GM15510 (cell line): Measurements from ENCODE around the gene HSPA1A.

ENCODE experiments used
- POLR2A ChIP-seq: IDR thresholded peaks from 3 replicates; pipeline ENCODE4 v1.6.1; 2011; ENCODE audit warnings: borderline replicate concordance; ENCODE audit not compliant: insufficient read length; ENCODE audit errors: extremely low read depth

HSPA1A gene

DNA sequence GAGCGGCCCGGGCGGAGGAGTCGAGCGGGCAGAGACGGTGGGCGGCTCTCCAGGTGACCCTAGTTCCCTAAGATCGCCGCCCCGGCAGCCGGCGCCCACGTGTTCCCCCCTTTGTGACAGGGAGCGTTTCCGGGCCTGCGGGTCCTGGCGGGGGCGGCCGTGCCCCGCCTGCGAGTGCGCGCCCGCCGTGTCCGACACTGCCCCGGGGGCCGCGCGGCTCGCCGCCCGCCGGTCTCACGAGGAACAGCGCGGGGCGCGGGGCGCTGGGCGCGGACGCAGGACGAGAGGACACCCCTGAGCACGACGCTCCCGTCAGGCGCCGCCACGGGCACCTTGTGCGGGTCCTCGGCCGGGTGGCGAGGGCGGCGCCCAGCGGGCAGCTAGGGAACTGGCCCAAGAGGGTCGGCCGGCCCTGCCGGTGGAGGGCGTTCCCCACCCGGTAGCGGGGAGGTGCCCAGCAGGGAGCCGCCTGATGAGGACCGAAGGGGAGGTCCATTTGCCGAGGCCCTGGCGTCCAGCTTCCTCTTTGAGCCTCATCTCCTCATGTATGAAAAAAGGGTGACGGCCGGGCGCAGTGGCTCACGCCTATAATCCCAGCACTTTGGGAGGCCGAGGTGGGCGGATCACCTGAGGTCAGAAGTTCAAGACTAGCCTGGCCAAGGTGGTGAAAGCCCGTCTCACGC is 19.6 kb upstream of the HSPA1A start, which contains the start of gene VARS1:
Gene VARS1, minus strand, starts transcription at position 137 of the 683 bp plus-strand sequence. CDS start 535 bp downstream, outside the sequence.
- TF ChIP-seq POLR2A, result peak; percentile 64

DNA sequence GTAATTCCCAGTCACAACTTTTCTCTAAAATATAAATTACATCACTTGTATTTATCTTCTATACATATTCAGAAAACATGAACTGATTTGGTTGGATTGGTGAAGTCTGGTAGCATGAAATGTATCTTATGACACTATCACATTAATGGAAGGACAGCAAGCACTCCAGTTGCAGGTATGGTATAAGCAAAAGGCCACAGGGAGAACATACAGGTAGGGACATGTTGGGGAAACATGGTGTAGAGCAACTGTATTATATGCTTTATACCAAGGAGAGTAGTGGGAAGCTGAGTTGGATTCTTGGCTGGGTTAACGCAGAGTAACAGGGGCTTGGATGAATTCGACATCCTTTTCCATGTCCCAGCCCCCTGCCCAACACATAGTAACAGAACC is 18.4 kb upstream of the HSPA1A start:
- no peak for TF ChIP-seq POLR2A

DNA sequence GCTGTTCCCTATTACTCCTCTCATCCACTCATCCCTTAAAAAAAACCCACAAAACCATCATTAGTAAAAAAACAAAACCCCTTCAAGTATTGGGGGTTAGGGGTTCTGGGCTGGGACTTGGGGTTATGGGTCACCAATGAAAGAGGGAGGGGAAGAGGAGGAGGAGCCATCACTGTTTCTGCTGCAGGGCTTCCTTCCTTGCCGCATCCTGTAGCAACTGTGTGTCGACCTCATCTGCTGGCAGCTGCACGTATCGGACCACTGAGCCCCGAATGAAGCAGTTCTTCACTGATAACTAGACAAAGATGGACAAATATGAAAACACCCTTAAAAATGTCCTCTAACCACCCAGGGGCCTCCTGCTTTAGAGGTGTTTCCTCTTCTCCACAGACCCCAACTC is 17.8 kb upstream of the HSPA1A start:
- no peak for TF ChIP-seq POLR2A

DNA sequence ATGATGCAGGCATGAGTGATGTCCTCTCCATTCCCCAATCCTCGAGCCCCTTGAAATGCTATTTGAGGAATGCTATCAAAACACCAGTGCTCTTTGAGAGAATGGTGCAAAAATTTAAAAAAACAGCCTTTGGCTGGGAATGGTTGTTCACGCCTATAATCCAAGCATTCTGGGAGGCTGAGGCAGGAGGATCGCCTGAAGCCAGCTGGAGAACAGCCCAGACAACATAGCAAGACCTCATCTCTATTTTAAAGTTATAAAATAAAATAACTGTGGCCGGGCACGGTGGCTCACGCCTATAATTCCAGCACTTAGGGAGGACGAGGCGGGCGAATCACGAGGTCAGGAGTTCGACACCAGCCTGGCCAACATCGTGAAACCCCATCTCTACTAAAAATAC is 15.6 kb upstream of the HSPA1A start:
- no peak for TF ChIP-seq POLR2A

DNA sequence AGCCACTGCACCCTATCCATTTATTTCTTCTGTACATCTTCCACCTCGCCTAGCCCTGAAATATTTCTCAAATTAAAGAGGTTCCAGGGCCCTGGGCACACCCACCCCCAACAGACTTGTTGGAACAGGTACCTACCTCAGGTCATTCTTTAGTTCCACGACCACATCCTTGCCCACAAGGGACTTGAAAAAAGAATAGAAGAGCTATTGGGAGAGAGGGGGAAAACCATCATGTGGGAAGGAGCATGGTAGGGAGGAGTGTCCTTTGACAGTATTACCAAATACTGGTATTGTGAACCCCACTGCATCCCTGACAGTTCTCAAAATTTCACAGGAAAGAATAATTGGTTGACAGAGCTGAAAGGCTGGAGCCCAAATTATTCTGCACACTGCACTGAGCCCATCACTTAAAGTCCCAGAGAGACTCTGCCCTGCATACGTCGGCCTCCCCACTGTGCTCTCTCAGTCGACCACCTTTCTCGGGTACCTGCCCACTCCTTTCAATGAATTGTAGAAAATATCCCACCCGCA is 9.3 kb upstream of the HSPA1A start:
- no peak for TF ChIP-seq POLR2A

DNA sequence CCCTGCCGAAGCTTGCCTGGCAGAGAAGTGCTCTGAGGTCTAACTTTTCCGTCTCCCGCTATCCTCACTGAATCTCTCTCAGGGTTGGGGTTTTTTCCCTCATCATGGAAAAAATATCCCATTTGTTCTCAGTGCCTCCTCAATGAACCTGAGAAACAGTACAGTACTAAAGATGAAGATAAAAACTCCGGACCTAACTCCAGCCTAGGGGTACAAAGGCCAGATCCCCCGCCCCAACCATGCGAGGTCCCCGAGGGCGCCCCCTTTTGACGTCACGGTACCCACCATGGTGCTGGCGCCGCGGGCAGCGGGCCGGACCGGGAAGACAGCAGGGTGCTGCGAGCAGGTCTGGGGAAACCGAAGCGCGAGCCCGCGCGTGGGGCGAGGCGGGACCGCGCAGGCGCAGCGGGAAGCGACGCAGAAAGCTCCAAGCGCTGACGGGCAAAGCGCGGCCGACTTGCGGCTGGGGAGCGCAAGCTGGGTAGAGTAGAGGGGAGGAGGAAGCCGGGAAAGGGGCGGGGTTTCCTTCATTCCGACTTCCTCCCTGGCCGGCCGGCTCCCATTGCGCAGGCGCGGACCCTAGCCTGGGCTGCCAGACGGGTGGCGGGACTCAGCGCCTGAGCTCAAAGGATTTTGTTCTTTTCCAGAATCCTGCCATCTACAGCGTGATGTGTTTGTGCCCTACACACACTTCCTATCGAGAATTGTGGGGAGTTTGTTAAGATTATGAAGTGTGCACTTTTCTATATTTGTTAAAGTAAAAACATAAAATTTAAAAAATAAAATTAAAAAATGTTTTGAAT is 8.7 kb upstream of the HSPA1A start, which contains the start of gene LSM2:
Gene LSM2, minus strand, starts transcription at position 497 of the 803 bp plus-strand sequence. Its CDS starts 209 bp downstream, at position 288.
- peak; percentile 93 for TF ChIP-seq POLR2A

DNA sequence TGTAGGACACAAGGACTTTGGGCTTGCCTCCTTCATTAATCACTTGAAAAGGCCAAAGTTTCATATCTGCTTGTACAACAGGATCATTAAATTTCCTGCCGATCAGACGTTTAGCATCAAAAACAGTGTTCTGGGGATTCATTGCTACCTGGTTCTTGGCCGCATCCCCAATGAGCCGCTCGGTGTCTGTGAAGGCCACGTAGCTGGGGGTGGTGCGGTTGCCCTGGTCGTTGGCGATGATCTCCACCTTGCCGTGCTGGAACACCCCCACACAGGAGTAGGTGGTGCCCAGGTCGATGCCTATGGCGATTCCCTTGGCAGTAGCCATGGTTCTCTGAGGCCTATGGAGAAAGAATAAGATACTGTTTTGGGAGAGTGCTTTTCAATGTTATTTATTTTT is 3.7 kb upstream of the HSPA1A start:
- TF ChIP-seq POLR2A, result no peak

DNA sequence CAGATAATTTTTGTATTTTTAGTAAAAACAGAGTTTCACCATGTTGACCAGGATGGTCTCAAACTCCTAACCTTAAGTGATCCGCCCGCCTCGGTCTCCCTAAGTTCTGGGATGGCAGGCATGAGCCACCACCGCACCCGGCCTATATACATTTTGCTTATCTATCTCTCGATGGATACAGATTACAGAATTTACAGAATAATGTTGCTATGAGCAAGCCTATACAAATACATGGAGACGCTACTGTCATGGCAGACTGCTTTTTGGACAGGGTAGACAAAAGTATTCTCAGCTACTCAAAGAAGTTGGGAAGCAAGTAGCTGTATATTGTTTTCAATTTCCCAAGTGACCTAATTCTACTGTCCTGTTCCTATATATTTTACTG is 1.9 kb upstream of the HSPA1A start:
- no peak for TF ChIP-seq POLR2A

DNA sequence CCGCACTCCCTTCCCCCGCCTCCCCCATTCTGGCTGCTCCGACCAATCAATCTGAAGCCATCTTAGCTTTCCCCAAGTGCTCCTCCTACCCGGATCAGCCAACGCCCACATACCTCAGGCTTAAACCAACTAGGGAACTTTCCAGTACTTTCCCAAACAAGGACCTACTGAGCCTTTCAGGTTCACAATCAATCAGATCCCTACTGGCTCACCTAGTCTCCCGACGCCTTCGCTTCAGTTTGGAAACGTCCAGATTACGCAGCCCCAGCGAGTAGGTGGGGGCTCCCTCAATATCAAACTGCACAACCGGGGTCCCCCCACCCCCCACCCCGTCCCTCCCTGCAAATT is 692 bp upstream of the HSPA1A start:
- TF ChIP-seq POLR2A, result peak; percentile 11

DNA sequence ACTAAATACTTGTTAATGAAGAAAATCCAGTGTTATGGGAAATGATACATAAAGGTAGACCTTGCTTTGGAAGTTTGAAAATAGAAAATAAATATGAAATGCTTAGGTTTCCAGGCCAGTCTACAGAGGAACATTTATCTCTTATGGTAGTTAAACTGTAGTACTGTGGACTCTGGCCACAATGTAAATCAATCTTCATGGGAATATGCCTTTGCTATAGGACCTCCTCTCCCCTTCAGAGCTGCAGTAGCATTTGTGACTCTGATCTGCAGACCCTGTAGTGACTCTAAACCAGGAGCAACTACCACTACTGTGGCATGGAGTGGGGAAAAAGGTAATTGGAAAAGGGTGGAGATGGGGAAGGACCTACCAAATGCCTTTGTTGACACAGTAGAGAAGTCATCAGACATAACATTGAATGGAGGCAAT is 4.5 kb downstream of the HSPA1A start:
- no peak for TF ChIP-seq POLR2A

DNA sequence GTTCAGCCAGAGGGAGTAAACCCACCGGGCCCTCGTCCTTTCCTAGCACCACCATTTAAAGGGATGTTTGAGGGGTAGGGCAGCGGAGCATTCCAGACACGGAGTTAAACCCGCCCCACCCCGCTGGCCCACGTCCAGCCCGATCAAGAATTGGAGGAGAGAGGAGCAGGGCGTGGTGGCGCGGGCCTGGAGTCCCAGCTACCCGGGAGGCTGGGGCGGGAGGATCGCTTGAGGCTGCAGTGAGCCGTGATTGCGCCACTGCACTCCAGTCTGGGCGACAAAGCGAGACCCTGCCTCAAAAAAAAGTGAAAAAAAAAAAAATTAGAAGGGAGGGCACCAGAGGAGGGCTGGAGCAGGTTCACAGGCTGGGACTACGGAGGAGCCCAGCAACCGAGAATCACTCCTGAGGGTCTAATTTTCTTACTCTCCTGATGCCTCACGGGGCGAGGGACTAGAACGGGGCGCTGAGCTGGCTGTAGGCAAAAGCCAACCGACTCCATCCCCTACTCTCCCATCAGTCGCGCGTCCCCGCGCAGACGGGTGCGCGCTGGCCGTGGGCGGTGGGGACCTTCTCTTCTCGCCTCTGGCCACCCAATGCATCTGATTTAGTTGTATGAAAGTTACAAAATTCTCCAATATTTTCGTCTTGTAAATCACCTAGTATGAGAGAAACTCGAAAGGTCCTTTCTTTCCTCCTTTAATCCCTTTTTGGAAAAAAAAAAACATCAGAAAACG is 6.1 kb downstream of the HSPA1A start:
- peak; percentile 77 for TF ChIP-seq POLR2A

DNA sequence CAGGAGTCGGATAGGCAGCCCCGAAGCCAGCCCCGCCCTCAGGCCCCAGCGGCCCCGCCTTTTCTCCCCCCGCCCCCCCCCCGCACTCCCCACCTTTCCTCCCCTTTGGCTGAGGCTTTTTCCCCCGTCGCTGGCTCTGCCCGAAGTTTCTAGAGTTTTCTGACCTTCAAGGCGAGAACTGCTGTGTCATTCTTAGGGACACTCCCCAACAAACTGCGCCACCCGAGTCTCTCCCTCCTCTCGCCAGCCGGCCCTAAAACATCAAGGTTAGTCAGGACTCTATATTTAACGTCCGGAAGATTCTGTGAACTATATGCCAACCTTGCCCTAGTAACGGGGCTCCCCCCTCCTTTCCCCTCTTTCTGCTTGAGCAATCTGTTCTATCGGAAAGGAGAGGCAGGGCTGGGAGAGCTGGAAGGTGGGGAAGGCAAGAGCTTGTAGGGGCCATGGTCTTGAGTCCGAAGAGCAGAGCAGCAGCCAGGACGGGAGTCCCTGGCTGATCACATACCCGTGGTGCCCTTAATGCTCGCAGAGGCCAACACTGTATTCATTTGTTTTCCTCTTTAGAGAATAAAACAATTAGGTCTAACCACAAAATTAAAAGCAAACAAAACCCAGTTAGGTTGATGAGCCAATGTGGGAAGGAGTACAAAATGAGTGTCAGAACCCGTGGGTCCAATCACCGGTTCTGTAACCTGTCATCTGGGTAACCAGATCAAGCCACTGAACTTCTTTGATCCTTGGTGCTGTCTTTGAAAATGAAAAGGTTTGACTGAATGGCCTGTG is 6.9 kb downstream of the HSPA1A start:
- no peak for TF ChIP-seq POLR2A

DNA sequence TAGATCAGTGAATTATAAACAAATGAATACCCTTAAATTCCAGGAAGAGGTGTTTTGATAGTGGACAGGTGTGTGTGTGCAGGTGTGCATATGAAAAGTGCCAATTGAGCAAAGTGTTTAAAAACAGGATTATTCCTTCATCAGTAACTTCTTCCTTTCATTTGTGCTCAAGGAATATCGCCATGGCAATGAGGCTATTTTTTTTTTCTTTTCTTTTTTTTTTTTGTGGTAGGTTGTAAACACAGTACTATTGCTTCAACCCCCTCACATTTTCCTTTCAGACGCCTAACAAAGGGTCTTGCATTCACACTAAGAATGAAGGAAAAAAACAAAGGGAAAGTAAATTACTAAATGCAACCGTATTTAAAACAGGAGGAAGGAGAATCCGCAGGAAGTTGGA is 10.2 kb downstream of the HSPA1A start:
- no peak for TF ChIP-seq POLR2A

DNA sequence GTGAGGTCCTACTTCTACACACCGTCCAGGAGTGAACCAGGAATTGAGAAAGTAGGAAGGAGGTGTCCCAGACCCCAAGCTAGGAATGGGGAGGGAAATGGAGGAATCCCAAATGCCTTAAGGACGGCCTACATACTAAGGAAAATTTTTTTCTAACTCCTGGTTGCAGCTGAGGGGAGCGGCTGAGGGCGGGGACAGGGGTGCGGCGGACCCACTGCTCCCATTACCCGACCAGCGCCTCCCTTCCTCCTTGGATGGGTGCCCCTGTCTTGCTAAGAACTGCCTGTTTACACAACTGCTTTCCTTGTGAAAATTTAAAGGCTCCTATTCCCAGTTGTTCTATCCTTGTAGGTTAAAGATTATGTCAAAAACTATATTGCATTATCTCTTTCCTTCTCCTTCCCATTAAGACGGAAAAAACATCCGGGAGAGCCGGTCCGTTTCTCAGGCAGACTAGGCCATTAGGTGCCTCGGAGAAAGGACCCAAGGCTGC is 11.5 kb downstream of the HSPA1A start:
- TF ChIP-seq POLR2A, result peak; percentile 11
